ENCODE results near the gene GRM5.

Gene GRM5

DNA sequence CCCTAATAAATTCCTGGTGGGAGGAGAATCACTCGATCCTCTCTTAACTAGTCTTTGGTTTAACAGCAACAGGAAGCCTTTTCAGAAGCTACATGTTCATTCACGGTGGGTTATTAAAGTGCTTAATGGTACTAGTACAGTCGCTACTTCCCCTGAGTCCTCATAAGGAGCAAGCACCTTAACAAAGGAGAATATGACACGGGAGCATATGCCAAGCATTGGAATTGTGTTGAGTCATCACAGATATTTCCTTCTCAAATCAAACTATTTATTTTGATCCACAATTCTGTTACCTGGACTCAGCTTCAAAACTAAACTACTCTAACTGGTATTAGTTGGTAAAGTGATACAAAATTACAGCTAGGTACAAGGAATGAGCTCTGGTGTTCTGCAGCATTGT is 550.8 kb downstream of the GRM5 start:
- H3K4me3 ChIP-seq (ENCODE audit: low read depth, low read length), result no peak overlapping the region
- no peak for DNase-seq (ENCODE audit: low read depth)
- TF ChIP-seq, protein P1, sequence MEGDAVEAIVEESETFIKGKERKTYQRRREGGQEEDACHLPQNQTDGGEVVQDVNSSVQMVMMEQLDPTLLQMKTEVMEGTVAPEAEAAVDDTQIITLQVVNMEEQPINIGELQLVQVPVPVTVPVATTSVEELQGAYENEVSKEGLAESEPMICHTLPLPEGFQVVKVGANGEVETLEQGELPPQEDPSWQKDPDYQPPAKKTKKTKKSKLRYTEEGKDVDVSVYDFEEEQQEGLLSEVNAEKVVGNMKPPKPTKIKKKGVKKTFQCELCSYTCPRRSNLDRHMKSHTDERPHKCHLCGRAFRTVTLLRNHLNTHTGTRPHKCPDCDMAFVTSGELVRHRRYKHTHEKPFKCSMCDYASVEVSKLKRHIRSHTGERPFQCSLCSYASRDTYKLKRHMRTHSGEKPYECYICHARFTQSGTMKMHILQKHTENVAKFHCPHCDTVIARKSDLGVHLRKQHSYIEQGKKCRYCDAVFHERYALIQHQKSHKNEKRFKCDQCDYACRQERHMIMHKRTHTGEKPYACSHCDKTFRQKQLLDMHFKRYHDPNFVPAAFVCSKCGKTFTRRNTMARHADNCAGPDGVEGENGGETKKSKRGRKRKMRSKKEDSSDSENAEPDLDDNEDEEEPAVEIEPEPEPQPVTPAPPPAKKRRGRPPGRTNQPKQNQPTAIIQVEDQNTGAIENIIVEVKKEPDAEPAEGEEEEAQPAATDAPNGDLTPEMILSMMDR (IDR thresholded peaks at IDR 0.05; ENCODE audit: insufficient read depth, low read depth, low read length, missing control alignments), result no peak

DNA sequence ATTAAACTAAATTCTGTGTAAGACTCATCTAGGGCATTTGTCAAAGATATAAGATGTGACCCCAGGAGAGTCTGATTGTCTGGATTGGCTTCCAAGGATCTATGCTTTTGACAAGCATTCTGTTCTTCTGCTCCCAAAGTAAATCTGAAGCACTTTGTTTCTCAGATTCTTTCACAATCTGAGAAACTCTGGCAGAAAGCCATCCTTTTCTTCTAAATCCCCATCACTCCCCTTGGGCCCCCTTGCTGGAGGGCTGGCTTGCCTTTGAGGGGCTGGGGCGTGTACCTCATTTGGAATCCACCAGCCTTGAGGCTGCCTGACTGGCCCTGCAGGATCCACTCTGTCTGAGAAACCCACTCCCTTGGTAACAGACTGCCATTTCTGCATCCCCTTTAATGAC is 554.8 kb downstream of the GRM5 start:
- H3K4me3 ChIP-seq (ENCODE audit: low read depth, low read length), result no peak overlapping the region
- TF ChIP-seq, protein P1 (IDR thresholded peaks at IDR 0.05; ENCODE audit: insufficient read depth, low read depth, low read length, missing control alignments), result no peak
- DNase-seq (ENCODE audit: low read depth), result no peak

DNA sequence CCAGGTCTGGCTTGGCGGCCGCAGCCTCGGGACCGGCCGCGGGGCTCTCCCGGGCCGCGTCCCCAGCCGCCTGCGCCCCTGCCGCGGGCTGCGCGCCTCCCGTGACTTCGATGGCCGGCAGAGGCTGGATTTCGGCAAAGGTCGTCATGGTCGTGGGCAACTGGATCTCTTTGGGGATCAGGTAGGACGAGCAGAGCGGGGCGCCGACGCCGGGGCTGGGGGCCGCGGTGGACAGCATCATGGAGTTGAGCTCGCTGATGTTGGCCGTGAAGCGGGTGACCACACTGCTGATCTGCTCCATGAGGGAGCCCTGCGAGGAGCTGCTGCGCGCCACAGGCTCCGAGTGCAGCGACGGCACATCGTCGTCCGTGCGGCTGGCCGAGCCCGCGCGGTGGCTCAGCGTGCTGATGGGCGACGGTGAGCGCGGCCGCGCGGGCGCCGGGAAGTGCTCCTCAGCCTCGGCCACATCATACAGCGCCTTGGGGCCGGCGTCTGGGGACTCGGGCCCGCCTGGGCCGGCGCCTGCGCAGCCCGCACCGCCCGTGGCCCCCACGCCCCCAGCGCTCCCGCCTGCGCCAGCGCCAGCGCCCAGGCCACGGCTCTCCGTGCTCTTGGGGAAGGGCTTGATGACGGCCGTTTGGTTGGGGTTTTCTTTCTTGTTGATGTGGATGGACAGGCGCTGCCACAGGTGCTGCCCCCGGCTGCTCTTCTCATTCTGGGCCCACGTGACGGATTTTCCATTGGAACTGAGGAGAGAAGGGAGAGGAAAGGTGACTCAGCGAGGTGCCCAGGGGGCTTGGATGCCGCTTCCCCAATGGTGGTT is 556.8 kb downstream of the GRM5 start:
- no peak for DNase-seq (ENCODE audit: low read depth)
- TF ChIP-seq, protein P1 (IDR thresholded peaks at IDR 0.05; ENCODE audit: insufficient read depth, low read depth, low read length, missing control alignments), result no peak
- H3K4me3 ChIP-seq (ENCODE audit: low read depth, low read length), result no peak overlapping the region

DNA sequence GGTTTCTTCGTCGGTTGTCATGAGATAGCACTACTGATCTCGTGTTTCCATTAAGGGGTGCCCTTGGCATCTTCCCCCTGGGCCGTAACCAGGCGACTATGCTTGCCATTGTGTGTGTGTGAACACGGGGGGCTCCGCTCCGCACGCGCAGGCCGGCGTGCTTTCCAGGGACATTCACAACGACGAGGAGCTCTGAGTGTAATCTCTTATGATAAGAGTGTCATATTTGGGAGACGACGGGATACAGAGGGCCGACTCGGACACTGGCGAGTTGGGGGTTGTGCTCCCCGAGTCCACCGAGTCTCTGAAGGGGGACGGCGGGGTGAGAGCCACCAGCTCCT is 557.4 kb downstream of the GRM5 start:
- H3K4me3 ChIP-seq (ENCODE audit: low read depth, low read length), result no peak overlapping the region
- TF ChIP-seq, protein P1 (IDR thresholded peaks at IDR 0.05; ENCODE audit: insufficient read depth, low read depth, low read length, missing control alignments), result no peak
- no peak for DNase-seq (ENCODE audit: low read depth)

DNA sequence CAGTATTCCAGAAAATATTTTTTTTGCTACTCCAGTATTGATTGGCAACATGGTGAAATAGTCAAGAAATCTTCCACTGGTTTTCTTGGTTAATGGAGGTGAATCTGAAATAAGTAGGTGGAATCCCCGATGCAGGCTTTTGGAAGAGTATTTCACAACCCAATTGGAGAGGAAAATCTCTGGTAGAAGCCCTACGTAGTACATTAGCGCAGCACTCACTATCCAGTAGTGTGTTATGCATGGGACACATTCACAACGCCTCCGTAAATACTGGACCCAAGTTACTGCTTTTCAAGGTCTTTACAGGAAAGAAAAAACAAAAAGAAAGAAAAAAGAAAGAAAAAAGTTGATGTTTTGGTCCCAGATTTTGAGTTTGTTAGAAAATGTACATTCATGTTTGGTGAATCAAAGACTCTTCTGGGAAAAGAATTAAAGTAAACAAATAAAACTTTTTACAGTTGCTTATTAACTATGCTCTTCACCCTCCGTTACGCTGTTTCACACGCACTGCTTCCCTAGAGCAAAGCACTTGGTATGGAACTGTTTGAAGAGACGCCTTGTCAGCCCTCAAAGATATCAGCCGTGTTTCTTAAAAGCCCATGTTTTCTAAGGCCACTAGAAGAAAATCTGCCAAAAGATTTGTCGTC is 557.9 kb downstream of the GRM5 start:
- DNase-seq (ENCODE audit: low read depth), result no peak
- H3K4me3 ChIP-seq (ENCODE audit: low read depth, low read length), result no peak overlapping the region
- TF ChIP-seq, protein P1 (IDR thresholded peaks at IDR 0.05; ENCODE audit: insufficient read depth, low read depth, low read length, missing control alignments), result no peak

DNA sequence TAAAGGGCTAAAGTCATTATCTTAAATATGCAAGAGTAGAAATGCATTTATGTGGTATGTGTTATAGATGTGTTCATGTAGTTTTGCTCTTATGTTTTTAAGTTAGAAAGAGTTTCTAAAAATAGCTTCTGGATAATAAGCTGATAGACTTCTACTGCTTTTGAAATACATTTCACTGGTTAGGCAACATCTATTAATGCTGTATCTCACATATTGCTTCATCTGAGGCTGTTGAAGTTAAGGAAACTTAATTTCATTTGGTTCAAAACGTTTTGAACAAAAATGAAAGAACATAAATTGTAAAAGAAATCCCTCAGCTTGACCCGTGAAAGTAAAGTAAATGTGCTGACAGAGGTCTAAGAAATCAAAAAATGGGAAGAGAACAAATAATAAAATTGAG is 564.2 kb downstream of the GRM5 start:
- H3K4me3 ChIP-seq (ENCODE audit: low read depth, low read length), result no peak overlapping the region
- DNase-seq (ENCODE audit: low read depth), result no peak
- TF ChIP-seq, protein P1 (IDR thresholded peaks at IDR 0.05; ENCODE audit: insufficient read depth, low read depth, low read length, missing control alignments), result no peak
